Astrocyte (in vitro differentiated cells and primary cell): ENCODE measurements around the gene SCN2B. TPM values are rescaled to one million over a fixed set of nuclear protein-coding genes. Genes with fewer than 3 reads are reported as not detected.

Experiments used
- DNase-seq: peaks from one replicate; pipeline ENCODE4 v3.0.0-alpha.2; 2010; ENCODE audit warnings: low read depth
- FAIRE-seq: peaks from 2 replicates; lab custom pipeline; 2011; peaks lifted over from hg19 to GRCh38; lab: Jason Lieb, UNC
- H2AFZ ChIP-seq: 2 replicates; pipeline ENCODE4 v1.6.0; 2012; ENCODE audit warnings: low read depth, low read length, inconsistent platforms
- H3K27ac ChIP-seq: 2 replicates; pipeline ENCODE4 v1.5.1; 2011; ENCODE audit warnings: low read depth, low read length, inconsistent platforms
- H3K27me3 ChIP-seq: 2 replicates; pipeline ENCODE4 v1.6.0; 2011; ENCODE audit warnings: low read length, inconsistent platforms; ENCODE audit not compliant: insufficient read depth
- H3K36me3 ChIP-seq: 2 replicates; pipeline ENCODE4 v1.5.1; 2011; ENCODE audit warnings: low read length, inconsistent platforms; ENCODE audit not compliant: insufficient read depth
- H3K4me1 ChIP-seq: 2 replicates; pipeline ENCODE4 v1.5.1; 2011; ENCODE audit warnings: low read length, inconsistent platforms; ENCODE audit not compliant: insufficient read depth
- H3K4me2 ChIP-seq: 2 replicates; pipeline ENCODE4 v1.6.0; 2012; ENCODE audit warnings: low read length, inconsistent platforms
- H3K4me3 ChIP-seq: 2 replicates; pipeline ENCODE4 v1.5.1; 2011; ENCODE audit warnings: low read depth, mild to moderate bottlenecking, low read length, inconsistent platforms; ENCODE audit not compliant: insufficient read depth
- H3K79me2 ChIP-seq: 2 replicates; pipeline ENCODE4 v1.6.0; 2012; ENCODE audit warnings: mild to moderate bottlenecking, low read length, inconsistent platforms; ENCODE audit not compliant: insufficient read depth
- H3K9ac ChIP-seq: 2 replicates; pipeline ENCODE4 v1.6.0; 2012; ENCODE audit warnings: mild to moderate bottlenecking, low read length, inconsistent platforms
- H3K9me3 ChIP-seq: 2 replicates; pipeline ENCODE4 v1.5.1; 2012; ENCODE audit warnings: low read depth, mild to moderate bottlenecking, low read length, inconsistent platforms; ENCODE audit not compliant: insufficient read depth
- H4K20me1 ChIP-seq: 2 replicates; pipeline ENCODE4 v1.6.0; 2012; ENCODE audit warnings: low read length, inconsistent platforms; ENCODE audit not compliant: insufficient read depth
- H3K27ac Mint-ChIP-seq: one replicate; pipeline ENCODE4 v1.8.0; 2021; ENCODE audit warnings: mild to moderate bottlenecking, mixed read lengths; ENCODE audit not compliant: unreplicated experiment
- H3K27me3 Mint-ChIP-seq: one replicate; pipeline ENCODE4 v1.8.0; 2021; ENCODE audit warnings: low read depth, mixed read lengths; ENCODE audit not compliant: unreplicated experiment
- H3K36me3 Mint-ChIP-seq: one replicate; pipeline ENCODE4 v1.8.0; 2021; ENCODE audit warnings: low read depth, mixed read lengths; ENCODE audit not compliant: unreplicated experiment
- H3K4me1 Mint-ChIP-seq: one replicate; pipeline ENCODE4 v1.8.0; 2021; ENCODE audit warnings: low read depth, mixed read lengths; ENCODE audit not compliant: unreplicated experiment
- H3K4me3 Mint-ChIP-seq: one replicate; pipeline ENCODE4 v1.8.0; 2021; ENCODE audit warnings: mild to moderate bottlenecking, moderate library complexity, mixed read lengths; ENCODE audit not compliant: unreplicated experiment
- H3K9me3 Mint-ChIP-seq: one replicate; pipeline ENCODE4 v1.8.0; 2021; ENCODE audit warnings: mild to moderate bottlenecking, mixed read lengths; ENCODE audit not compliant: unreplicated experiment
- CTCF ChIP-seq: IDR thresholded peaks from 2 replicates; pipeline ENCODE4 v1.5.1; 2011; ENCODE audit warnings: low read depth, mild to moderate bottlenecking, inconsistent platforms, low read length, moderate library complexity; ENCODE audit not compliant: insufficient read depth
- EZH2 ChIP-seq: IDR thresholded peaks from 2 replicates; pipeline ENCODE4 v1.6.1; 2012; ENCODE audit warnings: mild to moderate bottlenecking, low read length, inconsistent platforms; ENCODE audit not compliant: insufficient read depth
- total RNA-seq: library from RNA; stranded (reverse); gene quantifications from 2 replicates; pipeline ENCODE4 v1.2.1, GENCODE V29; 2021

Gene SCN2B
- total RNA-seq, 1 donor from 2014 or later = 0.18 TPM

DNA sequence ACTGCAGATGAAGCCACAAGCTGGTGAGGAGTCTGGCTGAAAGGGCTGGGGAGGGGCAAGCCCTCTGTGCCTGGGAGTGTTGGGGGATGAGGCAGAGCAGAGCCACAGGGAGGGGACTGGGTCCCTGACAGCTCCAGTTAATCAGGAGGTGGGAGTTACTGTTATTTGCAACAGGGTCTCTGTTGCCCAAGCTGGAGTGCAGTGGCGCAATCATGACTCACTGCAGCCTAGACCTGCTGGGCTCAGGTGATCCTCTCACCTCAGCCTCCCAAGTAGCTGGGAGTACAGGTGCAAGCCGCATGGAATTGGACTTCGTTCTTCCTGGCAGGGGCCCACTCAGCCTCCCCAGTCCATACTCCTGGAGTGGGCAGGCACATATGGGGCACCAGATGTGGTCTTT lies 7.7 kb downstream of the SCN2B start:
- Histone ChIP-seq H3K79me2 (no peaks in the 10 kb centered on the region), H3K9me3 (no peaks in the 10 kb centered on the region), H3K36me3 (no peaks in the 10 kb centered on the region), H3K4me2 (no peak overlapping the region), H4K20me1 (no peaks in the 10 kb centered on the region), H3K4me1 (no peaks in the 10 kb centered on the region), H2AFZ (no peak overlapping the region), H3K4me3 (no peak overlapping the region), H3K9ac (no peak overlapping the region), H3K27ac (no peak overlapping the region), H3K27me3 (peaks cover 28% of the 10 kb centered on the region)
- TF ChIP-seq EZH2 (no peak), CTCF (no peak)
- Mint-ChIP-seq H3K36me3 (no peaks in the 10 kb centered on the region), H3K4me3 (peak overlapping the region; percentile 47), H3K27ac (no peak overlapping the region), H3K4me1 (no peaks in the 10 kb centered on the region), H3K9me3 (no peaks in the 10 kb centered on the region), H3K27me3 (peaks cover 81% of the 10 kb centered on the region)
- FAIRE-seq (no peak), DNase-seq (no peak)

DNA sequence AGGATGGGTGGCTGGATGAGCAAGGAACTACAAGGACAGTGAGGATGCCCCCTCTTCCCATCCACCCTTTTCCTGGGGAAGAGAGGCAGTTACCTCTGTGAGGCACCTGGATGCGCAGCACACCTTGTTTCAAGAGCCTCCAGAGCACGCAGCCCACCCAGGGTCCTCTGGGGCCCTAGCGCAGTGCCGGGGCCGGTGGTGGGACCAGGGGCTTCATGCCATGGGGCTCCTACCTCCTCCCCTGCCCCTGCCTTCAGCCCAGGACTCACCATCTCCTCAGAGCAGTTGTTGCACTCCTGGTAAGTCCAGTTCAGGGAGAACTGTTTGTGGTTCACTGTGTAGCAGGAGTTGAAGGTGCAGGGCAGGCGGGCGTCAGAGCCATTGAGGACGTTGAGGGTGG lies 8.1 kb downstream of the SCN2B start:
- Histone ChIP-seq H3K9ac (no peak overlapping the region), H4K20me1 (no peaks in the 10 kb centered on the region), H3K4me2 (no peak overlapping the region), H3K36me3 (no peaks in the 10 kb centered on the region), H3K79me2 (no peaks in the 10 kb centered on the region), H3K9me3 (no peaks in the 10 kb centered on the region), H3K4me1 (no peaks in the 10 kb centered on the region), H3K4me3 (no peak overlapping the region), H3K27me3 (peaks cover 29% of the 10 kb centered on the region), H3K27ac (no peak overlapping the region), H2AFZ (no peak overlapping the region)
- Mint-ChIP-seq H3K4me1 (no peaks in the 10 kb centered on the region), H3K9me3 (no peaks in the 10 kb centered on the region), H3K27ac (no peak overlapping the region), H3K4me3 (peak overlapping the region; percentile 47), H3K27me3 (peaks cover 81% of the 10 kb centered on the region), H3K36me3 (no peaks in the 10 kb centered on the region)
- no peak for DNase-seq
- FAIRE-seq = no peak
- TF ChIP-seq CTCF (no peak), EZH2 (no peak)

DNA sequence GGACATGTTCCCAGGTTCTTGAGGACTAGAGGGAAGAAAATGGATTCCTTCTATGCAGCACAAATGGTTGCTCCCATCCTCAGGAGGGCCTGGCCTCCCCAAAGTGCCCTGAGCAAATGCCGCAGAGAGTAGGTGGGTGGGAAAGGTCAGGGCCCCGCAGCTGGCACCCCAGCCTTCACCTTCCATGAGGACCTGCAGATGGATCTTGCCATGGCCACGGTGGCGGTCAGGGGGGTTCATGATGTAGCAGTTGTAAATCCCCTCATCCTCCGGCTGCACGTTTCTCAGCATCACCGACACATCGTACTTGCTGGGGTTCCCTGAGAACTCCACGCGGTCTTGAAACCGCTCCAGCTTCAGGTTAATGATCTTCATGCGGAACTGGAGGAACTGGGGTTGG lies 8.5 kb downstream of the SCN2B start:
- H3K4me3 ChIP-seq = no peak overlapping the region
- no peak overlapping the region for H3K27ac Mint-ChIP-seq
- H3K27ac ChIP-seq = no peak overlapping the region
- no peaks in the 10 kb centered on the region for H3K9me3 ChIP-seq
- H3K36me3 Mint-ChIP-seq = no peaks in the 10 kb centered on the region
- H3K4me1 ChIP-seq = no peaks in the 10 kb centered on the region
- no peaks in the 10 kb centered on the region for H4K20me1 ChIP-seq
- H3K27me3 Mint-ChIP-seq = peaks cover 81% of the 10 kb centered on the region
- no peak overlapping the region for H3K4me2 ChIP-seq
- H3K79me2 ChIP-seq = no peaks in the 10 kb centered on the region
- H3K36me3 ChIP-seq = no peaks in the 10 kb centered on the region
- no peak overlapping the region for H2AFZ ChIP-seq
- TF ChIP-seq EZH2 (no peak), CTCF (no peak)
- H3K27me3 ChIP-seq = peaks cover 32% of the 10 kb centered on the region
- H3K4me3 Mint-ChIP-seq = no peak overlapping the region
- H3K9ac ChIP-seq = no peak overlapping the region
- FAIRE-seq (no peak), DNase-seq (no peak)
- H3K9me3 Mint-ChIP-seq = no peaks in the 10 kb centered on the region
- no peaks in the 10 kb centered on the region for H3K4me1 Mint-ChIP-seq
